NCI-H1105 treated with DMSO at 0.1 percent for 48 hours (cell line): ENCODE measurements around the gene PYGO2.
"Not testable (repeated sequence)": the region's sequence is repeated elsewhere in the genome, so short reads cannot be mapped to it uniquely, and the experiment has no call there.

Experiments
- DNase-seq: peaks from one replicate; lab custom pipeline; 2025; lab: John Stamatoyannopoulos, UW

Gene PYGO2

DNA sequence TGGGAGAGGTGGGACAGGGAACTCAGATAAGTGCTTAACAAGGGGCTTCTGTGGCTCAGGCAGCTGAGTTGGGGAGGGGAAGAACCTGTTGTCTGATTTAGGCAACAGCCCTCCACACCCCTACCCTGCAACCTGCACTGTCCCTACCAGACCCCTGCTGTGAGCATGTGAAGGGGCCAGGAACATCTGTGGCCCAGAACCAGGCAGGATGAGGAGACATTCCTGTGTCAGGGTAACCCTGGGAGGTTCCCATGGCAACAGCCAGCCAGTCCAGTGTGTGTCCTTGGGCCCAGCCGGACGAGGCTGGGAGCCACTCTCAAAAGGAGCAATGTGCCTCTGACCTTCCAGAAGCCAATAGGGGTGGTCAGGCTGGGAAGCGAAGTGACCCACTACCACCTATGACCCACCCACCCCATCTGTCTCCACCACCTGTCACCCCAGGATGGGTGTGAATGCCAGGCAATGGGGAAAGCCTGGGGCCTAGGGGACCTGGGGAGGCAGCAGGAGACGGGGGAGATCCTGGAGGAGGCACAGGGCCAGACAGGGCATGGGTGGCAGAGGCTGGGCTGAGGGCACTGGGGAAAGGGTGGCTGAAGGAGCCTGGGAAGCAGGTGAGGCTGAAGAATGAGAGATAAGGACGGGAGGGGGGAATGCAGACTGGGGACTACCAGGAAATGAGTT is 20.1 kb downstream of the PYGO2 start:
- DNase-seq, result no peak

DNA sequence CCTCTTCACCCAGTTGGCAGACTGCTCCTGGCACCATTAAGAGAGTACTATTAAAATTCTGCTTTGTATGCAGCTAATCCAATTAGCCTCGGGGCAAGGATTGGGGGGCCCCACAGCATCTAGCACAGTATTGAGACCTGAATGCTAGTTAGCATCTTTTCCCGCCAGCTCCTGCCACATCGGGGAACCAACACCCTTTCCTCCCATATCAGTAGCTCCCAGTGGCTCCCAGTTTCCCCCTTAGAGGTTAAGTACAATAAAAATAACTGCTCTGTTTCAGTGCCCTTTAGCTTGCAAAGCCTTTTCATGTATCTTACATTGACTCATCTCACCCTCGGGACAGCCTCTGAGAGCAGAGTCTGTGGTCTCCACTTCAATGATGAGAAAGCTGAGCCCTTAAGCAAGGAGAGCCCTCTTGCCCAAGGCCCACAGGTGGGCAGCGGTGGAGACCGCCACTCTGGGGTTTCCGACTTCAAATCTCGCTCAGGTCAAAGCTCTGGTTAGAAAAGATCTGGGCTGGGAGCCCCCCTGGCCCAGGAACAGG is 20.9 kb downstream of the PYGO2 start:
- DNase-seq, result no peak

DNA sequence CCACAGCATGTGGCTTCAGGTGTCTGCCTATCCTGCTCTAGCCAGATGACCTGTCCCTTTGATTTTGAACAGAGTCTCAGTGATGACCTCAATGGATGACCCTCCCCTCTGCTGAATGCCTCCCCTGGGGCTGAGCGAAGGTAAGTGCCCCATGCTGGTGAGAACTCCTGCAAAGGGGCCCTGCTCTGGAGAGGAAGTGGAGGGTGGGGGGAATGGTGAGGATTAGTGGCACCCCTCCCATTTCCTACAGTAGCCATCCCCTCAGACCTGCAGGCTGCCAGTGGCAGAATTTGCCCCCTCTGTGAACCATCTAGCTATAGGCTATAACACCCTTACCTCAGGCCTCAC is 21.4 kb downstream of the PYGO2 start:
- DNase-seq, result no peak

DNA sequence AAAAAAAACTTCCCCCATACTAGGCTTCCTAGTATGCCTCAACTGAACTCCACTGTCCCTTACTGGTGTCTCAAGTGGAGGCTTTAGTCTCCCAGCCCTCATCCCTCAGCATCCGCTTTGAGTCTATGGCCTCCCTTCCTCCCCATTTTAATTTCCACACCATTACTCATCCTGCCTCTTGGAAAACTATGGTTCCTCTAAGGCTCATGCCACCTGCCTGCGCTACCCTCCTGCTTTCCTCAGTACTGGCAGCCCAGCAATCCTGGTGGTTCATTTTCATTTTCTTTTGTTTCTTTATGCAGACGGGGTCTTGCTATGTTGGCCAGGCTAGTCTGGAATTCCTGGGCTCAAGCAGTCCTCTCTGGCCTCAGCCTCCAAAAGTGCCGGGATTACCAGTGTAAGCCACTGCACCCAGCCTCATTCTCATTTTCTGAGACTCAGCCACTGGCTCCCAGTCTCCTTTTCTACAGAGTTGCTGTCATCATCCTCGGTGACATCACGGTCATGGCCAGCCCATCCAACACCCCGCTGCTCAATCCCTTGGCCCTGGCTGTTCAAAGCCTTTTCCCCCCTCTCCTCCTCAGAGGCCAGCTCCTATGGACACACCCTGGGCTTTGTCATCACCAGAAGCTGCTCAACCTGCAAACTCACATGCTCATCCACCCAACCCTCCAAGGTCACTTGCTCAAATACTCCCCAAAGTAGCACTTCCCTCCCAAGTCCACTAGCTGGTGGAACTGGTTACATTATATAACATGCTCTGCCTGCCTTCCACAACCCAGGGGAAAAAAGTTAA is 22.8 kb downstream of the PYGO2 start:
- DNase-seq, result no peak

DNA sequence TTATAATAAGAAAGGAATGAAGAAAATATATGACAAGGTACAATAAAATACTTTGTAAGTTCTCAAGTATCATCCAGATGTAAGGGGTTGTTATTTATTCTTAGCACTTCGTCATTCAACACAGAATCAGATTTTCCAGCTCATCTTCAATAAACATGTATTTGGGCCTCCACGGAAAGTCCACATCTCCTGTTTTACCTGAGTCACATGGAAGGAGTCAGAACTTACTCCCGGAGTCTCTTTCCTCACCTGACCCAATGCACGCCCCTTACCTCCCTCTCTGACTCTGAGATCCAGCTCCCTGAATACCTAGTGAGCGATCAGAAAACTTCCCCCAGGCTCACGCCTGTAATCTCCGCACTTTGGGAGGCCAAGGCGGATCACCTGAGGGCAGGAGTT is 23.6 kb downstream of the PYGO2 start:
- DNase-seq, result no peak

DNA sequence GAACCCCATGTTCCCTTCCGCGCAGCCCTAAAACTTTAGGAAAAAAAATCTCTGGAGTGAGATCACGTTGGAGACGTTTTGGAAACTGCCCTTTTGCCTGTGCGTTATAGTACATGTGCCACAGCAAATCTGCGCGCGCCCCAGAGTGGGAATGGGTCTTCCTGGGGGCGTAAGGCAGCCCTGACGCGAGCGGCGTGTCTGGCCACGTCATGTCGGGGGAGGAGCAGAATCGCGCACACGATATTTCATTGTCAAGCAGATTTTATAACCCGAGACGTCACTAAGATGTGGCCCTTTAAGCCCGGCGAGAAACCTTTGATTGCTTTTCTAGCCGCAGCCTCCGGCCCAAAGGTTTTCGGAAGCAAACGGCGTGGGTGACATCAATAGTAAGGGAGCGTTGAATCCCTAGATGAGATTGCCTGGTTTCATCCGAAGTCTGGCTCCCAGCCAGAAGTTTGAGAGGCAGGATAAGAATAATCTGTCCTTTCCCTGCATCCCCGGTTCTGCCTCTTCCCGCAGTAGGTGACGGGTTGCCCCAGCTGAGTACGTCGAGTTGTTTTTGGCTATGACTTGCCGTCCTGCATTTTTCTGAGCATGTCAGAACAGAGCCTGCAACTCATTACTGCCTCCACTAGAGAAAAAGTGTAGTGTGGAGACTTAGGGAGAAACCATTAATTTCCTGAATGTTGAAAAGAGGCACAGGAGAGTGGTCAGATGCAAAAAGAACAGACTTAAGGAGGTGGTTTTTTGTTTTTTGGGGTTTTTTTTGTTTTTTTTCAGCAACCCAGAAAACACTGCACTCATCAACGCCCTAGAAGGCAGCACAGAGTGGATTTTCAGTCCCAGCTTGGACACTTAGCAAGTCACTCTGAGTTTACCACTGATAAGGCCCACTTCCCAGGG is 24.2 kb downstream of the PYGO2 start:
- DNase-seq, result peak; percentile 91

DNA sequence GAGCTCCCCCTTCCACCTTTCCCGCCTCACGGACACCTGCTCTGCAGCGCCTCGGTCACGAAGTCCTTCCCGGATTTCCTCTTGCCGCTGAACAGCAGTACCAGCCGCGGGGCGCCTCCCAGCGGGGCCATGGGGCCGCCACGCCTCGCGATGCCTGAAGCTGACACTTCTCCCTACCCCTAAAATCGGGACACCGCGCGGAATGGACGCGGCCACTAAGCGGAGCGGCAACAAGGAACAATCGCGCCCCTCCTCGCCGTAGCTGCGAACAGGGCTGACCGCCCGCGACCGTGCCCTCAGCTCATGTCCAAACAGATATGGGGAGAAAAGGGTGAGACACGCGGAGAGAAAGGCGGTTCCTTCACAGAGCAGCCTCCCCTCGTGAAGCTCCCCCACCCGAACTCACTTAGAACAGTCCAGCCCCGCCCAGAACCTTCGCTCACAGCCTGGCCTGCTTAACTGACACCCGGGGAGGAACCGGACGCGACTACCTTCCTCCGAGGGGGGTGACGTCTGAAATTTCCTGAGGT is 25.0 kb downstream of the PYGO2 start, which contains the start of gene PMVK:
Gene PMVK, minus strand, starts transcription at position 165 of the 530 bp plus-strand sequence. Its CDS starts 34 bp downstream, at position 131.
- peak; percentile 91 for DNase-seq

DNA sequence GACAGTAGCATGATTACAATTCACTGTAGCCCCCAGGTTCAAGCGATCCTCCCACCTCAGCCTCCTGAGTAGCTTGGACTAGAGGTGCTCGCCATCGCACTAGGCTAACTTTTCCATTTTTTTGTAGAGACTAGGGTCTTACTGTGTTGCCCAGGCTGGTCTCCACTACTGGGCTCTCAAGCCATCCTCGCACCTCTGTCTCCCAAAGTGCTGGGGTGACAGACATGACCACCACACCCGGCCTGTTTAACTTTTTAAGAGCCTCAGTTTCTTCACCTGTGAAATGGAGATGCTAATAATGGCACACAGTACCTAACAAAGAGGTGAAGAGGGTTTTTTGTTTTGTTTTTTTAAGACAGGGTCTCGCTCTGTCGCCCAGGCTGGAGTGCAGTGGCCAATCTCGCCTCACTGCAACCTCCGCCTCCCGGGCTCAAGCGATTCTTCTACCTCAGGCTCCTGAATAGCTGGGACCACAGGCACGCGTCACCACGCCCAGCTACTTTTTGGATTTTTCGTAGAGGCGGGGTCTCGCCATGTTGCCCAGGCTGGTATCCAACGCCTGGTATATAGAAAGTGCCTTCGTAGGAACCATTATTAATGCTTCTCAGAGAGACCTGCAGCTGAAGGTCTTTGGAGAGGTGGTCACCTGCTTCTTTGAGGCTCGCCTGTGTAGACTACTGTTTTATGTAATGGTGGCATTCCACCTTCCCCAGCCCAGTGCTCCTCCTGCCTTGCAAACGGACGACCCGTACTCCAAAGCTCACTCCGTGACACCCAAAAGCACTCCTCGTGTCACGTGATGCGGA is 25.6 kb downstream of the PYGO2 start:
- DNase-seq, result no peak

DNA sequence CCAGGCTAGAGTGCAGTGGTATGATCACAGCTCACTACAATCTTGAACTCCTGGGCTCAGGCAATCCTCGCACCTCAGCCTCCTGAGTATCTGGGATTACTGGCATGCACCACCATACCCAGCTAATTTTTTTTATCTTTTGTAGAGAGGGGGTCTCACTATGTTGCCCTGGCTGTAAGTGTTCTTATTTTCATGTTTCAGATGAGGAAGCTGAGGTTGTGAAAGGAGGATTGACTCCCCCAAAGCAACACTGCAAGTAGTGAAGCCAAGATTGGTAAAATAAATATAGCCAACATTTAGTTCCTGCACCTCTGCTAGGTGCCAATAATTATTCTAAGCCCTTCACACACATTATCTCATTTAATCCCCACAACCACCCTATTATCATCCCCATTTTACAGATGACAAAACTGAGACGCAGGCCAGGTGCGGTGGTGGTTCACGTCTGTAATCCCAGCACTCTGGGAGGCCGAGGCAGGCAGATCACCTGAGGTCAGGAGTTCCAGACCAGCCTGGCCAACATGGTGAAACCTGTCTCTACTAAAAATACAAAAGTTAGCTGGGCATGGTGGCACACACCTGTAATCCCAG is 27.1 kb downstream of the PYGO2 start:
- no peak for DNase-seq

DNA sequence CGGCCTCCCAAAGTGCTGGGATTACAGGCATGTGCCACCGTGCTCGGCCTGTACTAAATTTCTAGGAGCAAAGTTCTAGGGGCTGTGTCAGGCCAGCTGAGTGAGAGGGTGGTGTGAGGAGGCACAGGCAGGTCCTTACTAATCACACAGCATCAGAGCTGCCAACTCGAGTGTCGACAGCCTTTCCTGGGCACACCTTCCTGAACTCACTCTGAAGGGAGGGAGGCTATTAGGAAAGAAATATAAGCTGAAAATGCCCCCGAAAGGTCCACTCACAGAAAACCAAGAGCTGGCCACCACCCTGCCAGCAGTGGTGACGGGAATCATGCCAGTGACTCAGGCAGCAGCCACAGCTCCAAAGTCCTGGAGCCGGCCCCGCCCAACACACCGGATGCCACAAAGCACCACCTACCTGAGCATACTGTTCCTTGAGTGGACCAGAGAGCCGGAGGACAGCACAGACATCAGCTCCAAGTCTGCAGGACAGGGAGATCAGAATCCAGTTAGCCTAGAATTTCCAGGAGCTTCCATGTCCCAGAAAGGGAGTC is 29.6 kb downstream of the PYGO2 start:
- DNase-seq, result no peak

DNA sequence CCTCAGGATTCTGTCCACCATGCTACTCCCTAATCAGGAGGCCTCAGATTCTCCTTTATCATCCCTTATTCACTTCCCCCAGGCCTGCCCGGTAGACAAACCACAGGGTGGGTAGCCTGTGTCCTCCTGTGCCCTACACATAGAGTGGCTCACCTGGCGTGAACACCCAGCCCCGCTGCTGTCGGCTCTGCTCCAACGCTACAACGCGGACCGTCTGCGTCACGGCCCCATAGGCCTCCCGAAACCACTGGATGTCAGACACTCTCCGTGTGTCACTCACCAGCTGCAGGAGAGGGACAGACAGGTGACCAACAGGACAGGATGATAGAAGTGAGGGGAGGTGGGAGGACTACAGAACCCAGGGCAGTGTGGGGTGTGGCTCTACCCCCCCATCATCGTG is 35.4 kb downstream of the PYGO2 start:
- no peak for DNase-seq

DNA sequence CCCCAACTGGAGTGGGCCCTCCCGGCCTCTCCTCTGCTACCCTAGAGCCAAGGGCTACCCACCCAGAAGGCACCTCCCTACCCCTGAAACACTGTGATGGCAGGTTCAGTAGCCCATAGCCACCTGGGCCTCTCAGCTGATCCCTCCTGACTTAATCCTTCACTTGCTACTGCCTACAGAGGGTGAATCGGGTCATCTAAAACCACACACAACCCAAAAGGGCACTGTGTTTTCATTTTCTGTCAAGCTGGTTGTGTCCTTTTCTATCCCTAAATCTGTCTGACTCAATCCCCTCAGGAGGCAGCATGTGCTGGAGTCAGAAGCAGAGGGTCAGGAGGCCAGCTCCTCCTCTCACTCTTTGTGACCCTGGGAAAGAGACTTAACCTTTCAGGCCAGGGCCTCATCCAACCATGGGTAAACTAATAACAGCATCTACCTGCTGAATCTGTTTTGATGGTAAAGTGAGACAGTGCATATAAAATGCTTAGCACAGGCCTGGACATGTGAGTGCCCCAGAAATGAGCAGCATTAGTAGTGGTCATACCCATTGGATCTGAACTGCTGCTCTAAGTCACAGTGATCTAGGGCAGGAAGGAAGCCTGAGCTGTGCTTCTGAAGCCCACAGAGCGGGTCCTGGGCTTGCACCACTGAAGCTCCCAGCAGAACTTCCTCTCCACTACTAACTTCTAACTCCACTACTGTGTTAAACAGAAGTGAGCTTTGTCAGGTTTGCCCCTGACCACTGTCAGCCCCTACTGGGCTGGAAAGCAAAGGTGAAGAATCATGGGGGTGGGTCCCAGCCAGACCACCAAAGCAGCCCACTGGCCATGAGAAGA is 36.0 kb downstream of the PYGO2 start:
- no peak for DNase-seq

DNA sequence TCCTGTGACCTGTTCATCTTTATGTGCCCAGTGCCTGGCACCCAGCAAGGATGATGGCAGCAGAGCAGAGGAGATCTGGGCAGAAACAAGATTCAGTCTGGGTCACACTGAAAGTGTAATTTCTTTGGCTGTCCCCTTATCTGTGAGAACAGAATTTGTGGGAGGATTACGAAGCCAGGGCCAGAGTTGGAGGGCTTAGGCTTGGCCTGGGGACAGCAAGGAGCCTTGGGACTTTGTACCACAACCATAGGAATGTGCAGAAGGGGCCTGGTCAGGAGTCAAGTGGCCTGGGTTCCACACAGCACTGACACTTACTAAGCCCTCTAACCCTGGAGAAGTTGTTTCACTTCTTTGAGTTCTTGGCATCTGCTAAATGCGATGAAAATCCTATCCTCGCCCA is 37.9 kb downstream of the PYGO2 start:
- no peak for DNase-seq

DNA sequence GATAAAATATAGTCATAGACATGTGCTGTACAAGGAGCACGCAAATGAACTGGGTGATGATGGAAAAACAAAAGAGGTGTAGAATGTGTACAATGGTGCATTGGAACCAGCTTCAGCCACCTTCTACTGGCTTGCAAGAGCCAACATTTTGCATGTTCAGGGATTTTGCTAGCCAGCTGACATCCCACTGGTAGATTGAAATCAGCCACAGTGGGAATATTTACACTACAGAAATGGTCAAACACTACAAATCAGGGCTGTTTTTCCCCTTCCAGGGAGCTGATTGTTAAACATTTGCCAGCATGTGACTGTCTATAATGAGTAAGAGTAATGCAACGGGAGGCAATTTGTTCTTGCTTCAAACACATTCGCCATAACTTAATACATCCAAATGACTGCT is 48.3 kb downstream of the PYGO2 start:
- DNase-seq, result no peak

DNA sequence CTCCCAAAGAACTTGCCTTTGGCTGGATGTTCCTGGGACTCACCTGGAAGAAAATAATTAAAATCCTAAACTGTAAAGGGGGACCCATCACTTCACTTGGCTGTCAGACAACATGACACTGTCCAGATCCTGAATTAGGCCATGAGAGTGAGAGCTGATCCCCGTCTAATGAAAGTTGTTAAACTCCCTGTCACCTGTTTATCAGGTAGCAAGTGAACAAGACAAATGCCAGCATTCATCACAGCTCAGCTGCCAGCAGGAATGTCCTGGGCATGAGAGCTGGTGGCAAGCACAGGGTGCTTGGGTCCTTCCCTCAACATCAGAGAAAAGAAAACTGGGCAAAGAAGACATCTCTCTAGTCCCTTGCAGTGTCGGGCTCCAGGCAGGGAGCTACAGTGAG is 48.8 kb downstream of the PYGO2 start:
- DNase-seq, result no peak

DNA sequence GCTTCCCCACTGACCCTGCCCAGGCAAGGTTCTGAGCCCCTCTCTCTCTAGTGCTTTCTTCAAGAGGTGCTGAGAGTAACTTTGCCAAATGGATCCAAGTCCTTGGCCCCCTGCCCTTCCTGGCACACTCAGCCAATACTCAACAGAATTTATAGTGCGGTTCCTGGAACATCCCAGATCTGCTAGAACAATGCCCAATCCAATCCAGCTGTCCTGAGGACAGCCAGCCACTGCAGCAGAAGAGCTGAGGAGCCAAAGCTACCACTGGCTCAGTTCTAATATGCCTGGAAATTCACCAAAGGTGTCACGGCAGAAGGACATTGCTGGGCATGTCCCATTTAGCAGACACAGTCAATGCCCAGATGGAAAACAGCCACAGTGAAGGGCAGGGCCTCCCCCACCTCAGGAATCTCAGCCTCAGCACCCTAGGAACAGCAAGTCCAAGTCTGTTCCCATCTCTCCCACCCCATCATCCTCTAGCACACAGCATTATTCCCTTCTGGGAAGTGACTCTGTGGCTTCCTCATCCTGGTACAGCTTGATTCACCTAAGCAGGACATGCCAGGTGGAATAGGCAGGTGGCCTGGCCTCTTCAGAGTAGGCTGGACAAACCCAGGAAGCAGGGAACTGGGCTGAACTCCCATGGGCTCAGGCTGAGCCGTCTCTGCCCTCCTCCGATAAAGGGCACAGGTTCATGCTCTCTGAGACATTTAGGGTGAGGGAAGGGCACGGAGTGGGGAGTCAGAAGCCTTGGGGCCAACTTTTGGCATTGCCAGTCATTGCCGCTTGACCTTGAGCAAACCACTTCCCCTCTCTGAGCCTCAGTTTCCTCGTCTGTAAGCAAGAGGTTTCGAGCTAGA is 49.7 kb downstream of the PYGO2 start:
- DNase-seq, result no peak

DNA sequence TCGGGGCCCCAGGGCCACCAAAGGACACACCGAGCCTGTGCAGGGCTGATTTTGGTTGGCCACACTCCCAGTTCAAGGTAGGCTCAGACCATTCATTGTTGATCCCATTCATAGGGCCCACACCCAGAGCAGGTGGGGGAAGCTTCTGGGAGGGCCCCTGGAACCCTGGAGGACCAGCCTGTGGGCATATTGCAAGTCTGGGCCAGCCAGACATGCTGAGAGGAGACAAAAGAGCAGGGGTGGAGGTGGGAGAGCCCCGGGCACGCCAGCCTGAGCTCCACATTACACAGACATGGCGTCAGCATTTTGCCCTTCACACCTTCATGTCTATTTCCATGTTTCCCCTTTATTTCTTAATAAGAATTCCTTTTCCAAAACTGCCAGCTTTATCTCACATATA is 50.7 kb downstream of the PYGO2 start:
- DNase-seq, result no peak

DNA sequence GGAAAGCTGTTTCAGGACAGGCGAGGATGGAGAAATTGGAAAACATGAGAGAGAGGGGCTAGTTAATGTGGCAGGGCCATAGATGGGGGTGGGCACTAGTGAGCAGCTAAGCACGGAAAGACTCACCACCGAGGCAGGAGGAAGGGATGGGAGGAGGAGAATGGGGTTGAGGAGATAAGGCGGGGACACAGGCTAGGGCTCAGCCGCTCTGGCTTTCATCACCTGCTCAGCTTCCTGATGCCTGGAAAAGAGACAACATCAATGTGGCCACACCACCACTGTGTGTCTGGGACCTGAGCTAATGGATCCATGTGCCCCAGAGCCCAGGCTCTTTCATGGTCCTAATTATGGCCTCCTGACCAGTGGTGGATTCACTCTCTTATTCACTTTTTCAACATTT is 52.6 kb downstream of the PYGO2 start:
- DNase-seq, result no peak

DNA sequence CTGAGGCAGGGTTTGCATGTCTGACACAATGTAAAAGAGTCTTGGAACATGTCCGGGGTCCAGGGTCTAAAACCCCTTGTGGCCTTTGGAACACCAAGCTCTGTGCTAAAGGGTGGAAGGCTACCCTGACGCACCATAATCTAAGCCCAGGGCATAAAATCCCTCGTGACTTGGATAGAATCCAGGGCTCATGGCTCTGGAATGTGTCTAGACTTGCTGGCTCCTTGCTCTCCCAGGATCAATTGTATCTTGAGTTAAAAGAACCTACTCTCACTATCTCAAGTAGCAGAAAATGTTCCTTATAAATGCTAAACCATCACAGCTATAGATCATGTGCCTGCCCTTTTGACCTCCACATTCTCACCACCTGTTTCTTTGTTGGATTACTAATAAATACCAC is 53.5 kb downstream of the PYGO2 start:
- not testable (repeated sequence) for DNase-seq
